ENCODE results near the gene RNF38. TPM values are rescaled to one million over a fixed set of nuclear protein-coding genes. Genes with fewer than 3 reads are reported as not detected.

The RNF38 gene
- total RNA-seq, 6 experiments from 2014 or later, result 6.8 to 13.5 (median 11.9) TPM

DNA sequence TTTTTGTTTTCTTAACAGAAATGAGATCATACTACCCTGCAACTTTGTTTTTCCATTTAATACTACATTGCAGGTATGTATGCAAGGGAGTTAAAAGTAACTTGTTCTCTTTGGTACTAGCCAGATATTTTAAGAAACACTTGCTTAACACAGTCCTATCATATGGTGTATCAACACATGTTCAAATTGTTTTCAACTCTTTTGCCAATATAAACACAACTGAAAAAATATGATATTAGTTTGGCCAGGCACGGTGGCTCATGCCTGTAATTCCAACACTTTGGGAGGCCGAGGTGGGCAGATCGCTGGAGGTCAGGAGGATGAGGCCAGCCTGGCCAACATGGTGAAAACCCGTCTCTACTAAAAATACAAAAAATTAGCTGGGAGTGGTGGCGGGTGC lies 41.6 kb downstream of the RNF38 start:
- no peaks in the 10 kb centered on the region for H3K4me1 ChIP-seq
- DNase-seq (no peak), ATAC-seq (no peak)
- no peak overlapping the region for H3K27ac ChIP-seq
- H3K36me3 ChIP-seq, result peaks cover 0 to 17% (median 6%) of the 10 kb centered on the region in 4 donors
- no peak for TF ChIP-seq POLR2A (IDR thresholded peaks at IDR 0.05)
- TF ChIP-seq, protein P1, sequence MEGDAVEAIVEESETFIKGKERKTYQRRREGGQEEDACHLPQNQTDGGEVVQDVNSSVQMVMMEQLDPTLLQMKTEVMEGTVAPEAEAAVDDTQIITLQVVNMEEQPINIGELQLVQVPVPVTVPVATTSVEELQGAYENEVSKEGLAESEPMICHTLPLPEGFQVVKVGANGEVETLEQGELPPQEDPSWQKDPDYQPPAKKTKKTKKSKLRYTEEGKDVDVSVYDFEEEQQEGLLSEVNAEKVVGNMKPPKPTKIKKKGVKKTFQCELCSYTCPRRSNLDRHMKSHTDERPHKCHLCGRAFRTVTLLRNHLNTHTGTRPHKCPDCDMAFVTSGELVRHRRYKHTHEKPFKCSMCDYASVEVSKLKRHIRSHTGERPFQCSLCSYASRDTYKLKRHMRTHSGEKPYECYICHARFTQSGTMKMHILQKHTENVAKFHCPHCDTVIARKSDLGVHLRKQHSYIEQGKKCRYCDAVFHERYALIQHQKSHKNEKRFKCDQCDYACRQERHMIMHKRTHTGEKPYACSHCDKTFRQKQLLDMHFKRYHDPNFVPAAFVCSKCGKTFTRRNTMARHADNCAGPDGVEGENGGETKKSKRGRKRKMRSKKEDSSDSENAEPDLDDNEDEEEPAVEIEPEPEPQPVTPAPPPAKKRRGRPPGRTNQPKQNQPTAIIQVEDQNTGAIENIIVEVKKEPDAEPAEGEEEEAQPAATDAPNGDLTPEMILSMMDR (IDR thresholded peaks at IDR 0.05), result no peak
- intact Hi-C loops (cut with DNase I), result no loop called here
- no peaks in the 10 kb centered on the region for H3K27me3 ChIP-seq
- no peak overlapping the region for H3K4me3 ChIP-seq
- WGBS (ENCODE audit: insufficient coverage, low coverage, low lambda C conversion rate, missing lambda C conversion rate), result 90% methylated on average over 4 of the region's 5 CpGs
- no peaks in the 10 kb centered on the region for H3K9me3 ChIP-seq

DNA sequence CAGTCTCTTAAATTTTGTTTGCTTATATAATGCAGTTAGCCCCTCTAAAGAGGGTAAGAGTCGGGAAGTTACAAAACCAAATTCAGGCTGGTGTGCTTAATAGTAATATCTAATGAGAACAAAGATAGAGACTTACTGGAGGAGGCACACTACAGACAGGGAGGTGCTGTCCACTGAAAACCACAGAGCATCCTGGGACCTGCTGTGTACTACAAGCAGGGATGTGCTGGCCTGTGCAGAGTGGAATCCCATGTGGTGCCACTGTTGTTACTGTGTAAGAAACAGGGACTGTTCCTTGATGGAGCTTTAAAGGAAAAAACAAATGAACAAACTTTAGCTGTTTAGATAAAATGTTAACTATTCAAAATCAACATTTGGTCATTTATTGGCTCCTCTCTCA lies 42.4 kb downstream of the RNF38 start:
- H3K36me3 ChIP-seq, result peaks cover 0 to 25% (median 8%) of the 10 kb centered on the region in 4 donors
- DNase-seq (no peak), ATAC-seq (no peak)
- WGBS (ENCODE audit: insufficient coverage, low coverage, low lambda C conversion rate, missing lambda C conversion rate), result 87% methylated on average over 1 of the region's 1 CpG
- no peak overlapping the region for H3K4me3 ChIP-seq
- no peaks in the 10 kb centered on the region for H3K4me1 ChIP-seq
- H3K27me3 ChIP-seq, result no peaks in the 10 kb centered on the region
- TF ChIP-seq, protein P1 (IDR thresholded peaks at IDR 0.05), result no peak
- no peak for TF ChIP-seq POLR2A (IDR thresholded peaks at IDR 0.05)
- no peaks in the 10 kb centered on the region for H3K9me3 ChIP-seq
- H3K27ac ChIP-seq, result no peak overlapping the region
- intact Hi-C loops (cut with DNase I), result no loop called here

DNA sequence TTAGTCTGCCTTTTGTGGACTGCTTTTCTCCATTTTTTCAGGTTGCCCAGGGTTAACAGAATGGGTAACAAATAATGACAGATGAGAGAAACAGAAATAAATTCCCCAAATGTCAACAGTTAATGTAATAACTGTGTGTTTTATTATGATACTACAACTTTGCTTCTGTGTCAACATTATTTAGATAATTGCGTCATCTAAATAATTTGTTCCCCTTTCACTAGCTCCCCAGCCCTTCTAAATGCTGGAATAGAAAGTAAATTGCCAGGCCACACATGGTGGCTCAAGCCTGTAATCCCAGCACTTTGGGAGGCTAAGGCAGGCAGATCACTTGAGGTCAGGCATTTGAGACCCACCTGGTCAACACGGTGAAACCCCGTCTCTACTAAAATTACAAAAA lies 53.5 kb downstream of the RNF38 start:
- 62% methylated on average over 3 of the region's 3 CpGs for whole genome bisulfite sequencing (ENCODE audit: insufficient coverage, low coverage, low lambda C conversion rate, missing lambda C conversion rate)
- intact Hi-C loops (cut with DNase I), result no loop called here
- DNase-seq, result no peak

DNA sequence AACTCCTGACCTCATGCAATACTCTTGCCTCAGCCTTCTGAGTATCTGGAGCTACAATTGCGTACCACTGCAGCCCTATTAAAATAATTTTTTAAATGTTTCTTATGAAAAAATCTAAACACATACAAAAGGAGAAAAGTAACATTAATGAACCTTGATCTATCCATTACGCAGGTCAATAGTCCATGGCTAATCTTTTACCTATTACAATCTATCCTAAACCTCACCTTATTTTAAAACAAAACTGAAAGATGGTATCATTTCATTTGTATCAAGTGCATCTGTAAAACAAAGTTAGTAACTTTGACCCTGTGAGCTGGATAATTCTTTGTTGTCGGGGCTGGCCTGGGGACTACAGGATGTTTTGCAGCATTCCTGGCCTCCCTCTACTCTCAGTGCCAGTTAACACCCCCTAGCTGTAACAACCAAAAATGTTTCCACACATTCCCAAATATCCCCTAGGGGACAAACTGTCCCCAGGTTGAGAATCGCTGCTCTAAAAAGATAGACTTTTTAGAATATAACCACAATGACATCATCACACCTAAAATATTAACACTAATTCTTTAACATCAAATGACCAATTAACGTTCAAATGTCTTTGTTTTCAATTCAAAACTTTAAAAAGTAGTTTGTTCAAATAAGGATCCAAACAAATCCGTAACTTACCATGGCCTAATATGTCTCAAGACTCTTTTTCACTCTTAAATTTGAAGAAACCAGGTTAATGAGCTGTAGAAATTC lies 54.8 kb downstream of the RNF38 start:
- Histone ChIP-seq H3K27me3 (no peaks in the 10 kb centered on the region), H3K36me3 (peaks cover 0 to 39% (median 9%) of the 10 kb centered on the region in 4 donors), H3K9me3 (no peaks in the 10 kb centered on the region), H3K27ac (peak overlapping the region in 1 of 3 donors; percentile 16), H3K4me3 (no peak overlapping the region), H3K4me1 (peaks cover 0 to 10% (median 0%) of the 10 kb centered on the region in 4 donors)
- TF ChIP-seq POLR2A (IDR thresholded peaks at IDR 0.05), result no peak
- TF ChIP-seq, protein P1 (IDR thresholded peaks at IDR 0.05), result peak in 3 of 4 donors; percentile 20 to 22 (median 20)
- ATAC-seq (peak; percentile 45 to 74 (median 54)), DNase-seq (no peak)
- 63% methylated on average over 6 of the region's 6 CpGs for WGBS (ENCODE audit: insufficient coverage, low coverage, low lambda C conversion rate, missing lambda C conversion rate)
- intact Hi-C loops (cut with DNase I), result no loop called here

More for the DNA sequence above, 53.5 kb downstream of the RNF38 start:
- no peaks in the 10 kb centered on the region for H3K9me3 ChIP-seq
- TF ChIP-seq, protein P1 (IDR thresholded peaks at IDR 0.05), result no peak
- no peak for TF ChIP-seq POLR2A (IDR thresholded peaks at IDR 0.05)
- H3K4me3 ChIP-seq, result no peak overlapping the region
- H3K36me3 ChIP-seq, result peaks cover 0 to 36% (median 4%) of the 10 kb centered on the region in 4 donors
- H3K27me3 ChIP-seq, result no peaks in the 10 kb centered on the region
- peaks cover 0 to 10% (median 0%) of the 10 kb centered on the region in 4 donors for H3K4me1 ChIP-seq
- peak overlapping the region in 1 of 3 donors; percentile 16 for H3K27ac ChIP-seq
- ATAC-seq, result peak in 3 of 4 donors; percentile 60 to 71 (median 71)
